DOHH2 (cell line): ENCODE data around the gene BANP.

Experiments
- EZH2phosphoT487 ChIP-seq: fragments of 200-600 bp; sonication (generic); IDR thresholded peaks from 2 replicates; pipeline ENCODE4 v1.6.1; 2017; ENCODE audit warnings: borderline replicate concordance, mild to moderate bottlenecking, antibody characterized with exemption, low read length, moderate library complexity, mixed read lengths
- TF ChIP-seq, protein P1 (sequence below): fragments of 200-600 bp; sonication (generic); IDR thresholded peaks from one replicate; pipeline ENCODE4 v1.5.1; 2014; ENCODE audit warnings: antibody characterized with exemption, mild to moderate bottlenecking, low read depth, low read length; ENCODE audit not compliant: poor library complexity, severe bottlenecking

DNA sequence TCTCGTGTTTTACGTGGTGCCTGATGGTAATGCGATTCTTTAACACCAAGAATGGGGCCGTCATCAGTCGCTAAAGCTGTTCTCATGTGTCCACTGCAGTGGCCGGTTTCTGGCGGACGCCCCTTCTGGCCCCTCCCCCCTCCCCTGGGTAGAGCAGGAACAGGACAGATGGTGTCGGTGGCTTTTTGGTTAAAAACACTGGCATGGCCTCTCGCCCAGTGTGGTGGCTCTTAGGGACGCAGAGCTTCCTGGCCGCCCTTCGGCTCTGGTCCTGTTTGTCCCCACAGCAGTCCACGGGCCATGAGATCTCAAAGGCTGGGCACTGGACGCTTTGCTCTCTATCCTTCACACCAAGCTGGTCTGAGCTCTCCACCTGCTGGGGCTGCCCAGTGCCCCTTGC, 151.8 kb downstream of the BANP start:
- TF ChIP-seq, protein P1, sequence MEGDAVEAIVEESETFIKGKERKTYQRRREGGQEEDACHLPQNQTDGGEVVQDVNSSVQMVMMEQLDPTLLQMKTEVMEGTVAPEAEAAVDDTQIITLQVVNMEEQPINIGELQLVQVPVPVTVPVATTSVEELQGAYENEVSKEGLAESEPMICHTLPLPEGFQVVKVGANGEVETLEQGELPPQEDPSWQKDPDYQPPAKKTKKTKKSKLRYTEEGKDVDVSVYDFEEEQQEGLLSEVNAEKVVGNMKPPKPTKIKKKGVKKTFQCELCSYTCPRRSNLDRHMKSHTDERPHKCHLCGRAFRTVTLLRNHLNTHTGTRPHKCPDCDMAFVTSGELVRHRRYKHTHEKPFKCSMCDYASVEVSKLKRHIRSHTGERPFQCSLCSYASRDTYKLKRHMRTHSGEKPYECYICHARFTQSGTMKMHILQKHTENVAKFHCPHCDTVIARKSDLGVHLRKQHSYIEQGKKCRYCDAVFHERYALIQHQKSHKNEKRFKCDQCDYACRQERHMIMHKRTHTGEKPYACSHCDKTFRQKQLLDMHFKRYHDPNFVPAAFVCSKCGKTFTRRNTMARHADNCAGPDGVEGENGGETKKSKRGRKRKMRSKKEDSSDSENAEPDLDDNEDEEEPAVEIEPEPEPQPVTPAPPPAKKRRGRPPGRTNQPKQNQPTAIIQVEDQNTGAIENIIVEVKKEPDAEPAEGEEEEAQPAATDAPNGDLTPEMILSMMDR, result no peak
- no peak for TF ChIP-seq EZH2phosphoT487
